22Rv1 (cell line): ENCODE results near the gene TSPAN5.

ENCODE experiments used
- ZFX ChIP-seq: fragments of 450-650 bp; IDR thresholded peaks from 2 replicates; pipeline ENCODE4 v1.6.1; 2017; ENCODE audit warnings: antibody characterized with exemption, borderline replicate concordance
- TF ChIP-seq, protein P1 (sequence below): fragments of 450-650 bp; IDR thresholded peaks from 2 replicates; pipeline ENCODE4 v1.5.1; 2017; ENCODE audit warnings: mild to moderate bottlenecking

DNA sequence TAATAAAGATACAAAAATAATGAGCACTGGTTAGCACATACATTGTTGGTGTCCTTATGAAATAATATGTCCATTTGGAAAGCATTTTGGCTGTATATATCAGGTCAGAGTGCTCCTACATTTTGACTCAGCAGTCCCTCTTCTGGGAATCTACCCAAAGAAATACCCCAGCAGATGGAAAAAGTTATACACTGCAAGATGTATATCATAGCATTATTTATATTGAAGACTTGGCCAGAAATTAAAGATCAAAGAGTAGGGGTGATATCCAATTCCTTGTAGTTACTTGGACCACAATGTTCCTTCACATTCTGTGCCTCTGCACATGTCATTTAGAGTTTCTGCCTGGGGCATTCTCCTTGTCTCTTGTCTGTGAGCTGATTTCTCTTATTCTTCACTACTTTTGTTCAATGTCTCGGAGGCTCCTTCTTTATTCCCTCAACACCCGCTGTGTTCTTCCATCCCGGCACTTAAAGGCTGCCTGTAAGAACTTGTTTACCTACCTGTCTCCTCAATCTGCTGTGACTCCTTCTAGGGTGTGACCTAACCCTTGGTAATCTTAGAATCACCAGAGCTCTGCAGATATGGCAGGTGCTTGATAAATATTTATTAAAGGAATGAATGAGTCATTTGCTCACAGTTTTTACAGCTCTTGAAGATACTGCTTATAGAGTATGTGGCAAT is 3.1 kb upstream of the TSPAN5 start:
- TF ChIP-seq, protein P1, sequence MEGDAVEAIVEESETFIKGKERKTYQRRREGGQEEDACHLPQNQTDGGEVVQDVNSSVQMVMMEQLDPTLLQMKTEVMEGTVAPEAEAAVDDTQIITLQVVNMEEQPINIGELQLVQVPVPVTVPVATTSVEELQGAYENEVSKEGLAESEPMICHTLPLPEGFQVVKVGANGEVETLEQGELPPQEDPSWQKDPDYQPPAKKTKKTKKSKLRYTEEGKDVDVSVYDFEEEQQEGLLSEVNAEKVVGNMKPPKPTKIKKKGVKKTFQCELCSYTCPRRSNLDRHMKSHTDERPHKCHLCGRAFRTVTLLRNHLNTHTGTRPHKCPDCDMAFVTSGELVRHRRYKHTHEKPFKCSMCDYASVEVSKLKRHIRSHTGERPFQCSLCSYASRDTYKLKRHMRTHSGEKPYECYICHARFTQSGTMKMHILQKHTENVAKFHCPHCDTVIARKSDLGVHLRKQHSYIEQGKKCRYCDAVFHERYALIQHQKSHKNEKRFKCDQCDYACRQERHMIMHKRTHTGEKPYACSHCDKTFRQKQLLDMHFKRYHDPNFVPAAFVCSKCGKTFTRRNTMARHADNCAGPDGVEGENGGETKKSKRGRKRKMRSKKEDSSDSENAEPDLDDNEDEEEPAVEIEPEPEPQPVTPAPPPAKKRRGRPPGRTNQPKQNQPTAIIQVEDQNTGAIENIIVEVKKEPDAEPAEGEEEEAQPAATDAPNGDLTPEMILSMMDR: no peak
- no peak for TF ChIP-seq ZFX
